ENCODE measurements around the gene OR2S2. TPM values are rescaled to one million over a fixed set of nuclear protein-coding genes. Genes with fewer than 3 reads are reported as not detected.

OR2S2 gene
- total RNA-seq, 1 experiment from 2014 or later, result not detected

DNA sequence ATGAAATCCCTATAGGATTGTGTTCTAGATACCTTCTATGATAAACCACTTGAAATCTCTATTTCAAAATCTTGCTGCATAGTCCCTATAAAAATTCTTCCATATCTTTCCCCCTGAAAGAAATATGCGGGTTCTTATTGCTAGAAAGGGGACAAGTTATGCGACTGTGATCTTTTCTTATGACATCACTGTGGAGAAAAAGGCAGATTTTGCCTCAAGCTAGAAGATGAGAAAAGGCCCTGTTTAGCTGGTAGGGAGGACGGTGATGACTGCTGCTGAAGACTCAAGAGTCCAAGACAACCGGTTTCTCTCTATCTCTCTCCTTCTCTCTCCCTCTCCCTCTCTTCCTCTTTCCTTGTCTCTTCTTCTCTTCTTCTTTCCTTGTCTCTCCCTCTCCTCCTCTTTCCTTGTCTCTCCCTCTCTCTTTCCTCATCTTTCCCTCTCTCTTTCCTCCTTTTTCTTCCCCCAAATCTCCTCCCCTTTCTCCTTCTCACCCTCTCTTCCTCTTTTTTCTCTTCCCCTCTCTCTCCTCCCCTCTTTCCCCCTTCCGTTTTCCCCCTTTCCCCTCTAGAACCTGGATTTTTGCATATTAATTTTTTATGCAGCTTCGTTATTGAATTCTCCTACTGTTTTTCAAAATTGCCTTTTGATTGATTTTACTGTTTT lies 5.3 kb downstream of the OR2S2 start:
- H3K36me3 ChIP-seq (ENCODE audit: control insufficient read depth, insufficient read depth, low read length), result no peaks in the 10 kb centered on the region
- no peak for ATAC-seq
- POLR2A ChIA-PET, result no interaction called here
- no peaks in the 10 kb centered on the region for H3K4me1 ChIP-seq (ENCODE audit: control insufficient read depth, insufficient read depth, low read length)
- peaks cover 11% of the 10 kb centered on the region for H3K27me3 ChIP-seq (ENCODE audit: control insufficient read depth, insufficient read depth, low read length)
- in situ Hi-C loops (cut with HindIII; ENCODE audit: low pct_unique_long_range_greater_than_20kb, low sequenced_read_pairs) (no loop called here), intact Hi-C loops (cut with micrococcal nuclease; ENCODE audit: unreplicated experiment) (no loop called here)
- CTCF ChIA-PET, result interaction anchor here (0.6 to 1.0 kb wide), 3 partner anchors 48 to 71 kb away, joined by 3 to 20 read pairs (median 4); no protein-coding TSS in a partner anchor
- no peak overlapping the region for H3K27ac ChIP-seq (ENCODE audit: low read length)
- no peak overlapping the region for H3K4me3 ChIP-seq (ENCODE audit: low read depth in 2 of 2, low read length in 2 of 2)
- no peak for DNase-seq (ENCODE audit: low read depth, low spot score)
- TF ChIP-seq SIN3A (IDR thresholded peaks at IDR 0.05; ENCODE audit: borderline replicate concordance, insufficient read depth, low read depth, low read length) (no peak), TCF7L2 (IDR thresholded peaks at IDR 0.05; ENCODE audit: low read depth, low read length) (no peak), CTCF (IDR thresholded peaks at IDR 0.05) (no peak), REST (IDR thresholded peaks at IDR 0.05; ENCODE audit: insufficient read depth in 1 of 2, low read depth in 2 of 2, low read length in 1 of 2) (no peak), POLR2AphosphoS5 (IDR thresholded peaks at IDR 0.05; ENCODE audit: low read depth, low read length) (no peak)
- no TSS peak for BruUV-seq (replicated peaks)
- H3K9me3 ChIP-seq (ENCODE audit: control insufficient read depth, insufficient read depth, low read depth, low read length), result no peaks in the 10 kb centered on the region

DNA sequence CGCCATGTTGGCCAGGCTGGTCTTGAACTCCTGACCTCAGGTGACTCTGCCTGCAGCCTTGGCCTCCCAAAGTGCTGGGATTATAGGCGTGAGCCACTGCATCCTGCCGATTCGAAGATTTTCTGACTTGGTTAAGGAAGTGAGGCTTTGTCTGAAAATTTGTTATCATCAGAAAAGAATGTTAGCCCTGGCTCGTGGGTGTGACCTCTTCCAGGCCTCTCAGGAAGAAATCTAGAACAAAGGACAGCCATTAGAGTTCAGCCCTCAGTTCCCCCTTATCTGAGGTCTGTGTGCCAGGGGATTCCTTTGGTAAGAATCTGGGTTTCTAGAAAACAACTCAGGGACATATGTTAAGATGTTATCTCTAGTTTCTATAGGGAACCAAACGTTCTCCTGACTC lies 6.2 kb downstream of the OR2S2 start:
- no peak overlapping the region for H3K27ac ChIP-seq (ENCODE audit: low read length)
- ATAC-seq, result no peak

More for the DNA sequence above, 6.2 kb downstream of the OR2S2 start:
- CTCF ChIA-PET, result interaction anchor here (1.0 kb wide), 1 partner anchor 71 kb away, joined by 4 read pairs; no protein-coding TSS in a partner anchor
- POLR2A ChIA-PET, result no interaction called here
- Histone ChIP-seq H3K36me3 (ENCODE audit: control insufficient read depth, insufficient read depth, low read length) (no peaks in the 10 kb centered on the region), H3K4me1 (ENCODE audit: control insufficient read depth, insufficient read depth, low read length) (no peaks in the 10 kb centered on the region), H3K4me3 (ENCODE audit: low read depth in 2 of 2, low read length in 2 of 2) (no peak overlapping the region), H3K9me3 (ENCODE audit: control insufficient read depth, insufficient read depth, low read depth, low read length) (no peaks in the 10 kb centered on the region), H3K27me3 (ENCODE audit: control insufficient read depth, insufficient read depth, low read length) (peaks cover 11% of the 10 kb centered on the region)
- DNase-seq (ENCODE audit: low read depth, low spot score), result no peak
- BruUV-seq (replicated peaks), result no TSS peak
- in situ Hi-C loops (cut with HindIII; ENCODE audit: low pct_unique_long_range_greater_than_20kb, low sequenced_read_pairs), result no loop called here
- intact Hi-C loops (cut with micrococcal nuclease; ENCODE audit: unreplicated experiment), result no loop called here
- TF ChIP-seq CTCF (IDR thresholded peaks at IDR 0.05) (no peak), POLR2AphosphoS5 (IDR thresholded peaks at IDR 0.05; ENCODE audit: low read depth, low read length) (no peak), REST (IDR thresholded peaks at IDR 0.05; ENCODE audit: insufficient read depth in 1 of 2, low read depth in 2 of 2, low read length in 1 of 2) (no peak), SIN3A (IDR thresholded peaks at IDR 0.05; ENCODE audit: borderline replicate concordance, insufficient read depth, low read depth, low read length) (no peak), TCF7L2 (IDR thresholded peaks at IDR 0.05; ENCODE audit: low read depth, low read length) (no peak)
